A549 (cell line): Measurements from ENCODE around the gene GNG14. TPM values are rescaled to one million over a fixed set of nuclear protein-coding genes. Genes with fewer than 3 reads are reported as not detected.
A peak's percentile ranks its signal among the peaks of the same experiment; 100 is the strongest.

Experiments used
- BHLHE40 ChIP-seq: IDR thresholded peaks from 2 replicates; pipeline ENCODE4 v1.6.1; 2012; ENCODE audit warnings: low read depth, low read length, inconsistent platforms
- CHD2 ChIP-seq: fragments of 150-350 bp; IDR thresholded peaks from 2 replicates; pipeline ENCODE4 v1.6.1; 2014; ENCODE audit warnings: low read length; ENCODE audit not compliant: partially characterized antibody
- CHD4 ChIP-seq: fragments of 200-600 bp; sonication (generic); IDR thresholded peaks from 2 replicates; pipeline ENCODE4 v1.6.1; 2016; ENCODE audit warnings: antibody characterized with exemption, mild to moderate bottlenecking, borderline replicate concordance
- EHMT2 ChIP-seq: fragments of 200-600 bp; sonication (generic); IDR thresholded peaks from 2 replicates; pipeline ENCODE4 v1.6.1; 2016; ENCODE audit warnings: antibody characterized with exemption, low read depth, mild to moderate bottlenecking, moderate library complexity
- EP300 ChIP-seq, 2 experiments: fragments of >200 bp; sonication (Bioruptor Twin); formaldehyde crosslinking; IDR thresholded peaks; 2 replicates in 1 of 2; 3 replicates in 1 of 2; pipeline ENCODE4 v1.6.1; 2016 to 2017
- ESRRA ChIP-seq: fragments of 150-350 bp; IDR thresholded peaks from 2 replicates; pipeline ENCODE4 v1.6.1; 2014; ENCODE audit warnings: mild to moderate bottlenecking, low read length, borderline replicate concordance
- FOSL2 ChIP-seq, 2 experiments: fragments of 450-650 bp in 1 of 2; fragments of >200 bp in 1 of 2; sonication (Bioruptor Twin) in 1 of 2; formaldehyde crosslinking; IDR thresholded peaks; 2 replicates each; pipeline versions ENCODE4 v1.5.0 to v1.6.1; 2016 to 2020; ENCODE audit warnings: mild to moderate bottlenecking in 1 of 2, moderate library complexity in 1 of 2
- GATA3 ChIP-seq: IDR thresholded peaks from 2 replicates; pipeline ENCODE4 v1.6.1; 2012; ENCODE audit warnings: borderline replicate concordance
- HES2 ChIP-seq: fragments of >200 bp; sonication (Bioruptor Twin); formaldehyde crosslinking; IDR thresholded peaks from 2 replicates; pipeline ENCODE4 v1.6.1; 2016
- HEYL ChIP-seq: fragments of 250-450 bp; sonication (Bioruptor Pico); IDR thresholded peaks from 2 replicates; pipeline ENCODE4 v1.8.0; 2021; ENCODE audit warnings: mild to moderate bottlenecking, moderate library complexity
- HOXB5 ChIP-seq: fragments of 250-450 bp; sonication (Bioruptor Pico); IDR thresholded peaks from 2 replicates; pipeline ENCODE4 v1.5.0; 2020; ENCODE audit warnings: mild to moderate bottlenecking, moderate library complexity
- JUN ChIP-seq, 2 experiments: fragments of >200 bp; sonication (Bioruptor Twin); formaldehyde crosslinking; IDR thresholded peaks; 2 replicates in 1 of 2; 3 replicates in 1 of 2; pipeline ENCODE4 v1.6.1; 2016 to 2017
- KDM1A ChIP-seq: fragments of 200-600 bp; sonication (generic); IDR thresholded peaks from 2 replicates; pipeline ENCODE4 v1.6.1; 2016; ENCODE audit warnings: low read depth, mild to moderate bottlenecking
- KDM5A ChIP-seq: fragments of 200-600 bp; sonication (generic); IDR thresholded peaks from 2 replicates; pipeline ENCODE4 v1.6.1; 2016; ENCODE audit warnings: antibody characterized with exemption, mild to moderate bottlenecking
- MAZ ChIP-seq: fragments of 150-350 bp; IDR thresholded peaks from 2 replicates; pipeline ENCODE4 v1.6.1; 2014; ENCODE audit warnings: antibody characterized with exemption, low read depth, low read length, borderline replicate concordance
- NR3C1 ChIP-seq: fragments of >200 bp; sonication (Bioruptor Twin); formaldehyde crosslinking; IDR thresholded peaks from 3 replicates; pipeline ENCODE4 v1.6.1; 2017
- POLR2AphosphoS2 ChIP-seq: conservative IDR thresholded peaks from 2 replicates; pipeline ENCODE4 v1.6.1; 2012; ENCODE audit warnings: low read length, improper control_type of control experiment, inconsistent platforms
- RCOR1 ChIP-seq: fragments of 150-350 bp; IDR thresholded peaks from 2 replicates; pipeline ENCODE4 v1.6.1; 2014; ENCODE audit warnings: antibody characterized with exemption, low read length, low read depth
- RFX5 ChIP-seq: fragments of 450-650 bp; IDR thresholded peaks from 2 replicates; pipeline ENCODE4 v1.7.1; 2014; ENCODE audit warnings: antibody characterized with exemption, mild to moderate bottlenecking, moderate library complexity
- SMC3 ChIP-seq: fragments of >200 bp; sonication (Bioruptor Twin); formaldehyde crosslinking; IDR thresholded peaks from 3 replicates; pipeline ENCODE4 v1.6.1; 2018; ENCODE audit warnings: inconsistent platforms
- ZC3H11A ChIP-seq: fragments of 450-650 bp; IDR thresholded peaks from 2 replicates; pipeline ENCODE4 v1.6.1; 2014; ENCODE audit warnings: antibody characterized with exemption, mild to moderate bottlenecking
- polyA plus RNA-seq, 4 experiments: library from polyadenylated mRNA; depleted of rRNA in 3 of 4; stranded (reverse); fragments of >200 nt; fragmentation: RNase III in 1 of 4; extraction: RNeasy Plus Mini Kit Qiagen cat#74134 plus additional on column Dnase treatment in 1 of 4; gene quantifications; 2 replicates in 3 of 4; 3 replicates in 1 of 4; pipeline ENCODE4 v1.2.3, GENCODE V29; 2011 to 2017
- TF ChIP-seq, protein P1 (sequence below): fragments of 200-600 bp; sonication (generic); IDR thresholded peaks from 2 replicates; pipeline ENCODE4 v1.6.1; 2016; ENCODE audit warnings: antibody characterized with exemption, mild to moderate bottlenecking, moderate library complexity
- TF ChIP-seq, protein P2 (sequence below): IDR thresholded peaks from 2 replicates; pipeline ENCODE4 v1.6.1; 2012; ENCODE audit warnings: low read depth, borderline replicate concordance
- TF ChIP-seq, protein P3 (sequence below): fragments of >200 bp; sonication (Bioruptor Twin); formaldehyde crosslinking; IDR thresholded peaks from 3 replicates; pipeline ENCODE4 v1.5.1; 2016
- TF ChIP-seq, protein P4 (sequence below): fragments of 450-650 bp; IDR thresholded peaks from 2 replicates; pipeline ENCODE4 v1.6.1; 2014; ENCODE audit warnings: antibody characterized with exemption

Gene GNG14
- polyA plus RNA-seq, 2 of the 4 experiments (the other 2 are of a cell fraction): not detected

- TF ChIP-seq, protein P1, sequence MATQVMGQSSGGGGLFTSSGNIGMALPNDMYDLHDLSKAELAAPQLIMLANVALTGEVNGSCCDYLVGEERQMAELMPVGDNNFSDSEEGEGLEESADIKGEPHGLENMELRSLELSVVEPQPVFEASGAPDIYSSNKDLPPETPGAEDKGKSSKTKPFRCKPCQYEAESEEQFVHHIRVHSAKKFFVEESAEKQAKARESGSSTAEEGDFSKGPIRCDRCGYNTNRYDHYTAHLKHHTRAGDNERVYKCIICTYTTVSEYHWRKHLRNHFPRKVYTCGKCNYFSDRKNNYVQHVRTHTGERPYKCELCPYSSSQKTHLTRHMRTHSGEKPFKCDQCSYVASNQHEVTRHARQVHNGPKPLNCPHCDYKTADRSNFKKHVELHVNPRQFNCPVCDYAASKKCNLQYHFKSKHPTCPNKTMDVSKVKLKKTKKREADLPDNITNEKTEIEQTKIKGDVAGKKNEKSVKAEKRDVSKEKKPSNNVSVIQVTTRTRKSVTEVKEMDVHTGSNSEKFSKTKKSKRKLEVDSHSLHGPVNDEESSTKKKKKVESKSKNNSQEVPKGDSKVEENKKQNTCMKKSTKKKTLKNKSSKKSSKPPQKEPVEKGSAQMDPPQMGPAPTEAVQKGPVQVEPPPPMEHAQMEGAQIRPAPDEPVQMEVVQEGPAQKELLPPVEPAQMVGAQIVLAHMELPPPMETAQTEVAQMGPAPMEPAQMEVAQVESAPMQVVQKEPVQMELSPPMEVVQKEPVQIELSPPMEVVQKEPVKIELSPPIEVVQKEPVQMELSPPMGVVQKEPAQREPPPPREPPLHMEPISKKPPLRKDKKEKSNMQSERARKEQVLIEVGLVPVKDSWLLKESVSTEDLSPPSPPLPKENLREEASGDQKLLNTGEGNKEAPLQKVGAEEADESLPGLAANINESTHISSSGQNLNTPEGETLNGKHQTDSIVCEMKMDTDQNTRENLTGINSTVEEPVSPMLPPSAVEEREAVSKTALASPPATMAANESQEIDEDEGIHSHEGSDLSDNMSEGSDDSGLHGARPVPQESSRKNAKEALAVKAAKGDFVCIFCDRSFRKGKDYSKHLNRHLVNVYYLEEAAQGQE: no peak
- TF ChIP-seq POLR2AphosphoS2: no peak
- TF ChIP-seq CHD2: no peak
- no peak for TF ChIP-seq HES2
- no peak for TF ChIP-seq SMC3
- no peak; the same call in 1 of the 2 replicates for TF ChIP-seq GATA3
- TF ChIP-seq EP300 (IDR thresholded peaks at IDR 0.05): no peak
- no peak for TF ChIP-seq NR3C1
- no peak for TF ChIP-seq BHLHE40
- TF ChIP-seq RCOR1: no peak
- no peak for TF ChIP-seq HEYL (CRISPR knock-in tag)
- TF ChIP-seq KDM1A: no peak
- no peak for TF ChIP-seq MAZ
- TF ChIP-seq, protein P2, sequence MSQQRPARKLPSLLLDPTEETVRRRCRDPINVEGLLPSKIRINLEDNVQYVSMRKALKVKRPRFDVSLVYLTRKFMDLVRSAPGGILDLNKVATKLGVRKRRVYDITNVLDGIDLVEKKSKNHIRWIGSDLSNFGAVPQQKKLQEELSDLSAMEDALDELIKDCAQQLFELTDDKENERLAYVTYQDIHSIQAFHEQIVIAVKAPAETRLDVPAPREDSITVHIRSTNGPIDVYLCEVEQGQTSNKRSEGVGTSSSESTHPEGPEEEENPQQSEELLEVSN: no peak
- TF ChIP-seq FOSL2 (IDR thresholded peaks at IDR 0.05): no peak
- TF ChIP-seq FOSL2 (CRISPR knock-in tag; IDR thresholded peaks at IDR 0.05): peak; percentile 25; the same call in 1 of the 2 replicates
- TF ChIP-seq, protein P3, sequence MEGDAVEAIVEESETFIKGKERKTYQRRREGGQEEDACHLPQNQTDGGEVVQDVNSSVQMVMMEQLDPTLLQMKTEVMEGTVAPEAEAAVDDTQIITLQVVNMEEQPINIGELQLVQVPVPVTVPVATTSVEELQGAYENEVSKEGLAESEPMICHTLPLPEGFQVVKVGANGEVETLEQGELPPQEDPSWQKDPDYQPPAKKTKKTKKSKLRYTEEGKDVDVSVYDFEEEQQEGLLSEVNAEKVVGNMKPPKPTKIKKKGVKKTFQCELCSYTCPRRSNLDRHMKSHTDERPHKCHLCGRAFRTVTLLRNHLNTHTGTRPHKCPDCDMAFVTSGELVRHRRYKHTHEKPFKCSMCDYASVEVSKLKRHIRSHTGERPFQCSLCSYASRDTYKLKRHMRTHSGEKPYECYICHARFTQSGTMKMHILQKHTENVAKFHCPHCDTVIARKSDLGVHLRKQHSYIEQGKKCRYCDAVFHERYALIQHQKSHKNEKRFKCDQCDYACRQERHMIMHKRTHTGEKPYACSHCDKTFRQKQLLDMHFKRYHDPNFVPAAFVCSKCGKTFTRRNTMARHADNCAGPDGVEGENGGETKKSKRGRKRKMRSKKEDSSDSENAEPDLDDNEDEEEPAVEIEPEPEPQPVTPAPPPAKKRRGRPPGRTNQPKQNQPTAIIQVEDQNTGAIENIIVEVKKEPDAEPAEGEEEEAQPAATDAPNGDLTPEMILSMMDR: no peak
- no peak for TF ChIP-seq EHMT2
- TF ChIP-seq KDM5A: peak; percentile 75; the same call in 1 of the 2 replicates
- peak in 1 of 2 experiments; percentile 57; a peak in 1 of 5 replicates for TF ChIP-seq JUN (IDR thresholded peaks at IDR 0.05)
- TF ChIP-seq ESRRA: no peak
- no peak for TF ChIP-seq CHD4
- TF ChIP-seq RFX5: peak; percentile 49; the same call in 1 of the 2 replicates
- TF ChIP-seq, protein P4, sequence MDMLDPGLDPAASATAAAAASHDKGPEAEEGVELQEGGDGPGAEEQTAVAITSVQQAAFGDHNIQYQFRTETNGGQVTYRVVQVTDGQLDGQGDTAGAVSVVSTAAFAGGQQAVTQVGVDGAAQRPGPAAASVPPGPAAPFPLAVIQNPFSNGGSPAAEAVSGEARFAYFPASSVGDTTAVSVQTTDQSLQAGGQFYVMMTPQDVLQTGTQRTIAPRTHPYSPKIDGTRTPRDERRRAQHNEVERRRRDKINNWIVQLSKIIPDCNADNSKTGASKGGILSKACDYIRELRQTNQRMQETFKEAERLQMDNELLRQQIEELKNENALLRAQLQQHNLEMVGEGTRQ: no peak
- TF ChIP-seq HOXB5 (CRISPR knock-in tag): no peak
- no peak for TF ChIP-seq ZC3H11A
These were observed 18.3 kb upstream of the GNG14 start (continued) for GRCh38 chr19:12669270-12670158.
